BE2C (cell line): ENCODE measurements around the gene SCUBE3.
A peak's percentile ranks its signal among the peaks of the same experiment; 100 is the strongest.

Source experiments
- DNase-seq: peaks from one replicate; pipeline ENCODE4 v3.0.0-alpha.2; 2020
- H3K27me3 ChIP-seq: fragments of 250-450 bp; sonication (Bioruptor Pico); 2 replicates; pipeline ENCODE4 v1.5.1; 2020; ENCODE audit warnings: mild to moderate bottlenecking
- H3K36me3 ChIP-seq: fragments of 250-450 bp; sonication (Bioruptor Pico); 2 replicates; pipeline ENCODE4 v1.5.1; 2020; ENCODE audit warnings: mild to moderate bottlenecking
- H3K4me1 ChIP-seq: fragments of 250-450 bp; sonication (Bioruptor Pico); 2 replicates; pipeline ENCODE4 v1.5.1; 2020
- H3K4me3 ChIP-seq: 2 replicates; pipeline ENCODE4 v1.5.1; 2011; ENCODE audit warnings: low read depth, low read length
- H3K9me3 ChIP-seq: fragments of 250-450 bp; sonication (Bioruptor Pico); 2 replicates; pipeline ENCODE4 v1.5.1; 2020
- CTCF ChIP-seq: IDR thresholded peaks from 2 replicates; pipeline ENCODE4 v1.5.1; 2012; ENCODE audit warnings: mild to moderate bottlenecking, low read depth, low read length

Gene SCUBE3

GRCh38 chr6:35209081-35209480, 4.7 kb upstream of the SCUBE3 start:
- H3K9me3 ChIP-seq, result no peaks in the 10 kb centered on the region
- H3K4me1 ChIP-seq, result no peaks in the 10 kb centered on the region
- TF ChIP-seq CTCF, result no peak
- DNase-seq, result no peak
- H3K36me3 ChIP-seq, result no peaks in the 10 kb centered on the region
- peaks cover 44% of the 10 kb centered on the region for H3K27me3 ChIP-seq
- no peak overlapping the region for H3K4me3 ChIP-seq

GRCh38 chr6:35209622-35210247, 4.0 kb upstream of the SCUBE3 start:
- H3K9me3 ChIP-seq, result no peaks in the 10 kb centered on the region

GRCh38 chr6:35213298-35213791, 411 bp upstream of the SCUBE3 start:
- Histone ChIP-seq H3K4me3 (peak overlapping the region; percentile 42), H3K4me1 (no peaks in the 10 kb centered on the region), H3K9me3 (no peaks in the 10 kb centered on the region), H3K36me3 (no peaks in the 10 kb centered on the region), H3K27me3 (peaks cover 55% of the 10 kb centered on the region)
- TF ChIP-seq CTCF, result no peak
- DNase-seq, result no peak

More at GRCh38 chr6:35209622-35210247, 4.0 kb upstream of the SCUBE3 start:
- no peaks in the 10 kb centered on the region for H3K4me1 ChIP-seq
- no peak overlapping the region for H3K4me3 ChIP-seq
- H3K36me3 ChIP-seq, result no peaks in the 10 kb centered on the region
- no peak for TF ChIP-seq CTCF
- peaks cover 51% of the 10 kb centered on the region for H3K27me3 ChIP-seq
- DNase-seq, result no peak

- no peaks in the 10 kb centered on the region for H3K36me3 ChIP-seq
- H3K4me1 ChIP-seq, result no peaks in the 10 kb centered on the region
- no peak overlapping the region for H3K4me3 ChIP-seq
- H3K9me3 ChIP-seq, result no peaks in the 10 kb centered on the region
- H3K27me3 ChIP-seq, result peaks cover 51% of the 10 kb centered on the region
- no peak for DNase-seq
- no peak for TF ChIP-seq CTCF
Measured at GRCh38 chr6:35214869-35215664, 1.3 kb downstream of the SCUBE3 start.

- no peak for DNase-seq
Measured at GRCh38 chr6:35215665-35216411, 2.1 kb downstream of the SCUBE3 start.

More at GRCh38 chr6:35215665-35216411, 2.1 kb downstream of the SCUBE3 start:
- Histone ChIP-seq H3K9me3 (no peaks in the 10 kb centered on the region), H3K36me3 (no peaks in the 10 kb centered on the region), H3K4me1 (no peaks in the 10 kb centered on the region), H3K27me3 (peaks cover 51% of the 10 kb centered on the region), H3K4me3 (no peak overlapping the region)
- no peak for TF ChIP-seq CTCF
